ENCODE data around the gene IPO9. TPM values are rescaled to one million over a fixed set of nuclear protein-coding genes. Genes with fewer than 3 reads are reported as not detected.

IPO9 gene
- total and polyA plus RNA-seq, 2 of the 4 experiments (the other 2 are of a cell fraction): 14.0 to 23.4 TPM

DNA sequence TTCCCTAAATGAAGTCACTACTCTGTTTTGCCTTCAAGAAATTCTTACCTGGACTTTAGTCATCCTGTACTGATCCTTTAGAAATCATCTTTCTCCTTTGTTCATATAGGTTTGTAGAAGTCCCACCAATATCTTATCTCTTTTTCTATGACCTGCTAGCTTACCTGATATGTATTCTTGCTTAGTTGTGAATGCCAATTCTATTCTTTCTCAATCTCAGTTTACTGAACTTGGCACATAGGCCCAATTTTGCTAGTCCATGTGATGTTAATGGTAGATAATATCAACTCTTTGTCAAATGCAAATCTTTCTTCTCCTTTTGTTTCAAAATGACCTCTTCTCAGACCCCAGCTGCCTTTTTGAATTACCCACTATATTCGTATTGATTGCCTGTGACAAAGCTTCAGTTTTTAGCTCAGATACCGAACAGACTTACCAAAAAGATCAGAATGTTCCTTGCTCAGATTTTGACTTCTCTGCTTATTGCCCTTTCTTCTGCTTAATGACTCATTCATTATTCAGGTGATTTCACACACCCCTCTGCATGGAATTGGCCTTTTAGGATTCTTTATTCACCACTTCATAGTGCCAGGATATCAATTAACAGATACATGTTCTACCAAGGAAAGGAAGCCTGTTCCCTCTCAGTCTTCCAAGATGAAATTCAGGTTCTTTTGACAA lies 20.6 kb downstream of the IPO9 start (continued):
- TF ChIP-seq MAZ (IDR thresholded peaks at IDR 0.05; ENCODE audit: borderline replicate concordance, low read depth, low read length) (no peak), FOS (IDR thresholded peaks at IDR 0.05; ENCODE audit: low read depth, low read length) (no peak)

DNA sequence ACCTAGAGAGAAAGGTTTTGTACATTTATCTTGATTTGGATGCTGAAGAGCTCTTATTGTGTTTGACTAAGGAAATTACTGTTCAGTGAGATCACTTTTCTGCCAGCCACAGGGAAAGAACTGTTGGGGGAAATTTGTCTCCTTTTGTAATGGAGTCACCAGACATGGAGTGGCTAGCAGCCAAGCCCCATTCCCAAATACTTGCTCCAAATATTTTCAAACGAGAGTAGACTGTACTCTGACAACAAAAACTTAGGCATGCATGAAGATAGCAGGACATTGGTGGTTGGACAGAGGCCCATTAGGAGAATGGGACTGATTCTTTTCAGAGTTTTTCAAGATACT lies 21.1 kb downstream of the IPO9 start:
- Histone ChIP-seq H3K18ac (ENCODE audit: low read depth, low read length) (no peak overlapping the region), H3K4me1 (ENCODE audit: control insufficient read depth, insufficient read depth, low read length) (peaks cover 2% of the 10 kb centered on the region; the same call in 1 of the 2 replicates), H2BK20ac (ENCODE audit: low read depth, low read length) (0 out of 2 replicates have a peak overlapping the region, but pooled peaks have one; percentile 33), H2BK5ac (ENCODE audit: low read depth, low read length, poor library complexity, severe bottlenecking) (peak overlapping the region; percentile 80), H2BK15ac (ENCODE audit: low read depth, low read length) (no peak overlapping the region), H4K8ac (ENCODE audit: low read depth in 2 of 2, low read length in 2 of 2) (no peak overlapping the region), H2AFZ (replicated peaks; ENCODE audit: low read length, poor library complexity) (no peak overlapping the region), H3K27me3 (ENCODE audit: control insufficient read depth, insufficient read depth, low read length) (no peaks in the 10 kb centered on the region), H3K9me3 (ENCODE audit: control insufficient read depth, insufficient read depth, low read length) (no peaks in the 10 kb centered on the region), H2AK5ac (ENCODE audit: low read depth, low read length) (no peak overlapping the region), H3K56ac (ENCODE audit: extremely low read depth, insufficient read depth, low read length) (no peak overlapping the region; the same call in 1 of the 2 replicates), H4K91ac (ENCODE audit: insufficient read depth, low read depth, low read length) (no peak overlapping the region), H3K36me3 (ENCODE audit: control insufficient read depth, insufficient read depth, low read length) (peaks cover 29% of the 10 kb centered on the region), H3K14ac (replicated peaks; ENCODE audit: low read depth, low read length) (no peak overlapping the region), H4K5ac (ENCODE audit: low read depth, low read length) (no peak overlapping the region), H3K9me1 (ENCODE audit: insufficient read depth, low read length) (peaks cover 7% of the 10 kb centered on the region), H3K27ac (ENCODE audit: insufficient read depth, low read length) (peak overlapping the region; percentile 23; the same call in 1 of the 2 replicates), H3K23ac (ENCODE audit: low read depth, low read length) (peak overlapping the region; percentile 39; the same call in 1 of the 2 replicates), H3K4me2 (ENCODE audit: low read depth, low read length) (peak overlapping the region; percentile 15; the same call in 1 of the 2 replicates), H4K20me1 (ENCODE audit: insufficient read depth, low read length) (peaks cover 22% of the 10 kb centered on the region; the same call in 1 of the 2 replicates), H3K9ac (ENCODE audit: low read depth, low read length) (no peak overlapping the region), H3K4ac (ENCODE audit: low read depth, low read length) (peak overlapping the region; percentile 3; the same call in 1 of the 2 replicates), H3K4me3 (ENCODE audit: insufficient read depth, low read depth, low read length) (no peak overlapping the region), H2AK9ac (replicated peaks; ENCODE audit: low read depth, low read length, poor library complexity) (no peak overlapping the region), H3K79me1 (ENCODE audit: low read depth in 1 of 2, low read length in 2 of 2) (peaks cover 28 to 63% of the 10 kb centered on the region in 2 experiments), H2BK120ac (ENCODE audit: low read depth, low read length) (0 out of 2 replicates have a peak overlapping the region, but pooled peaks have one; percentile 24)
- intact Hi-C loops (cut with micrococcal nuclease): no loop called here
- POLR2A ChIA-PET (ENCODE audit: unreplicated experiment): interaction anchor here (0.5 kb wide), 1 partner anchor 16 kb away, joined by 3 read pairs; no protein-coding TSS in a partner anchor
- CTCF ChIA-PET: interaction anchor here (1.1 to 3.1 kb wide), 2 partner anchors 21 to 33 kb away, joined by 4 to 8 read pairs; partner anchors contain the start of gene IPO9
- TF ChIP-seq MAFK (IDR thresholded peaks at IDR 0.05; ENCODE audit: low read depth, low read length): peak; percentile 23; the same call in 1 of the 2 replicates
- TF ChIP-seq CHD1 (IDR thresholded peaks at IDR 0.05; ENCODE audit: low read depth, low read length): no peak
- TF ChIP-seq, protein P1, sequence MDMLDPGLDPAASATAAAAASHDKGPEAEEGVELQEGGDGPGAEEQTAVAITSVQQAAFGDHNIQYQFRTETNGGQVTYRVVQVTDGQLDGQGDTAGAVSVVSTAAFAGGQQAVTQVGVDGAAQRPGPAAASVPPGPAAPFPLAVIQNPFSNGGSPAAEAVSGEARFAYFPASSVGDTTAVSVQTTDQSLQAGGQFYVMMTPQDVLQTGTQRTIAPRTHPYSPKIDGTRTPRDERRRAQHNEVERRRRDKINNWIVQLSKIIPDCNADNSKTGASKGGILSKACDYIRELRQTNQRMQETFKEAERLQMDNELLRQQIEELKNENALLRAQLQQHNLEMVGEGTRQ (IDR thresholded peaks at IDR 0.05; ENCODE audit: low read depth, low read length): no peak
- TF ChIP-seq BHLHE40 (IDR thresholded peaks at IDR 0.05; ENCODE audit: low read depth, low read length): peak; percentile 85
- no peak for TF ChIP-seq NFE2L2 (IDR thresholded peaks at IDR 0.05; ENCODE audit: low read depth, low read length)
- TF ChIP-seq POLR2A (IDR thresholded peaks at IDR 0.05; ENCODE audit: low read depth, low read length): no peak
- TF ChIP-seq MAZ (IDR thresholded peaks at IDR 0.05; ENCODE audit: borderline replicate concordance, low read depth, low read length): no peak
- no peak for TF ChIP-seq FOS (IDR thresholded peaks at IDR 0.05; ENCODE audit: low read depth, low read length)
- DNase-seq (peak; percentile 87), ATAC-seq (ENCODE audit: low read depth) (peak; percentile 84)
- dilution Hi-C loops (cut with HindIII; ENCODE audit: low sequenced_read_pairs, unreplicated experiment): no loop called here
- in situ Hi-C loops (cut with MboI; ENCODE audit: low sequenced_read_pairs): no loop called here
- no TSS peak for BruUV-seq (replicated peaks)
- no CpG with 5 or more reads among the region's 1 CpG for WGBS, 2 experiments (ENCODE audit: extremely low coverage in 2 of 2, insufficient read length in 1 of 2)
